ENCODE results near the gene TAS2R39.

DNA sequence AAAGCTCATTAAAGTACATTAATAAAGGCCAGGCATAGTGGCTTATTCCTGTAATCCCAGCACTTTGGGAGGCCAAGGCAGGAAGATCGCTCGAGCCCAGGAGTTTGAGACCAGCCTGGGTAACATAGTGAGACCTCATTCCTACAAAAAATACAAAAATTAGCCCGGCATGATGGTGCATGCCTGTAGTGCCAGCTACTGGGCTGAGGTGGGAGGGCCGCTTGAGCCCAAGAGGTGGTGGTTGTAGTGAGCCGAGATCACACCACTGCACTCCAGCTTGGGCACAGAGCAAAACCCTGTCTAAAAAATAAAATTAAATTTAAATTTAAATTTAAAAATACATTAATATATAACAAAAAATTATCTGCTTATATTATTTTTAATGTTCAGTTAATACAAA is 7.1 kb upstream of the TAS2R39 start:
- TF ChIP-seq, protein P1, sequence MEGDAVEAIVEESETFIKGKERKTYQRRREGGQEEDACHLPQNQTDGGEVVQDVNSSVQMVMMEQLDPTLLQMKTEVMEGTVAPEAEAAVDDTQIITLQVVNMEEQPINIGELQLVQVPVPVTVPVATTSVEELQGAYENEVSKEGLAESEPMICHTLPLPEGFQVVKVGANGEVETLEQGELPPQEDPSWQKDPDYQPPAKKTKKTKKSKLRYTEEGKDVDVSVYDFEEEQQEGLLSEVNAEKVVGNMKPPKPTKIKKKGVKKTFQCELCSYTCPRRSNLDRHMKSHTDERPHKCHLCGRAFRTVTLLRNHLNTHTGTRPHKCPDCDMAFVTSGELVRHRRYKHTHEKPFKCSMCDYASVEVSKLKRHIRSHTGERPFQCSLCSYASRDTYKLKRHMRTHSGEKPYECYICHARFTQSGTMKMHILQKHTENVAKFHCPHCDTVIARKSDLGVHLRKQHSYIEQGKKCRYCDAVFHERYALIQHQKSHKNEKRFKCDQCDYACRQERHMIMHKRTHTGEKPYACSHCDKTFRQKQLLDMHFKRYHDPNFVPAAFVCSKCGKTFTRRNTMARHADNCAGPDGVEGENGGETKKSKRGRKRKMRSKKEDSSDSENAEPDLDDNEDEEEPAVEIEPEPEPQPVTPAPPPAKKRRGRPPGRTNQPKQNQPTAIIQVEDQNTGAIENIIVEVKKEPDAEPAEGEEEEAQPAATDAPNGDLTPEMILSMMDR (IDR thresholded peaks at IDR 0.05; ENCODE audit: low read depth, low read length, poor library complexity, severe bottlenecking) = no peak
- no peak for TF ChIP-seq EZH2phosphoT487 (IDR thresholded peaks at IDR 0.05; ENCODE audit: borderline replicate concordance, low read length)
